Measurements from ENCODE around the gene DENND1C. TPM values are rescaled to one million over a fixed set of nuclear protein-coding genes. Genes with fewer than 3 reads are reported as not detected.
A peak's percentile ranks its signal among the peaks of the same experiment; 100 is the strongest.

Gene DENND1C
- total RNA-seq, 1 experiment from 2014 or later = 3.5 TPM

DNA sequence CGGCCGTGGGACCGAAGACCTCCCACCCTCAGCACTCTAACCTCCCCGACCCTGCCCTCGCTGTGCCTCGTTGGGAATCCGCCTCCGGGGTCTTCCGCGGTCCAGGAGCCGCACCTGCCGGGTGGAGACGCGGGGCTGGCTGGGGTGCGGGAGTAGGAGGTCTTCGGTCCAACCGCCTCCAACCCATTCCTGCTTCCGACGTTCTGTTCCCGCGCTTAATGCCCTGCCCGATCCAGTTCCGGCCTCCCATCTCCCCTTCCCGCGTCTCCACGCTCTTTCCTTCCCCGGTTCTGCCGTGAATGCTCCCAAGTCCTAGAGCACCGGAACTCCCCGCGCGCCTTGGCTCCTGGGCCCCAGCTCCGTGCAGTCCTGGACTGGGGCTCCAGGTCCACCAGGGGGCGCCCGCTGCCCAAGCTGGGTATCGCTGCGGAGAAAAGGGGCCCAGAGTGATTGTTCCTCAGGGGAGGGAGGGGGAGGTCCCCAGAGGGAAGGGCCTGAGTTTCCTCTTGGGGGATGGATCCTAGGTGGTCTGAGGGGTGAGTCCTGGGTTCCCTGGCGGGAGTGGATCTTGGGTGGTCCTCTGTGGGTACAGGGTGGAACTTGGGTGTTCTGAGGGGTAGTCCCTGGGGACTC is 35.2 kb upstream of the DENND1C start:
- Histone ChIP-seq H3K27me3 (replicated peaks; ENCODE audit: control insufficient read depth, insufficient read depth, low read length) (no peaks in the 10 kb centered on the region), H3K4me3 (ENCODE audit: low read depth, low read length) (peak overlapping the region; percentile 65), H3K9me3 (no peaks in the 10 kb centered on the region), H3K4me1 (peaks cover 28% of the 10 kb centered on the region), H3K36me3 (ENCODE audit: control insufficient read depth, insufficient read depth, low read length) (no peaks in the 10 kb centered on the region)
- ChIA-PET POLR2A (interaction anchor here (0.7 to 1.0 kb wide), 3 partner anchors 14 to 114 kb away, joined by 3 to 4 read pairs (median 4); partner anchors contain the start of gene TNFSF9), CTCF (interaction anchor here (0.6 to 1.8 kb wide), 15 partner anchors 9 to 347 kb away, joined by 3 to 15 read pairs (median 4); partner anchors contain the start of genes GPR108 and TNFSF9)
- Mint-ChIP-seq H3K9me3 (ENCODE audit: unreplicated experiment) (no peaks in the 10 kb centered on the region), H3K27ac (ENCODE audit: unreplicated experiment) (peak overlapping the region; percentile 42), H3K27me3 (ENCODE audit: insufficient read depth, unreplicated experiment) (no peaks in the 10 kb centered on the region), H3K4me3 (ENCODE audit: unreplicated experiment) (peak overlapping the region; percentile 90), H3K36me3 (ENCODE audit: insufficient read depth, unreplicated experiment) (peaks cover 23% of the 10 kb centered on the region), H3K4me1 (ENCODE audit: low read depth, unreplicated experiment) (peaks cover 21% of the 10 kb centered on the region)
- DNase-seq = peak; percentile 87 to 93
- no TSS peak for BruUV-seq (replicated peaks)
- TF ChIP-seq, protein P1, sequence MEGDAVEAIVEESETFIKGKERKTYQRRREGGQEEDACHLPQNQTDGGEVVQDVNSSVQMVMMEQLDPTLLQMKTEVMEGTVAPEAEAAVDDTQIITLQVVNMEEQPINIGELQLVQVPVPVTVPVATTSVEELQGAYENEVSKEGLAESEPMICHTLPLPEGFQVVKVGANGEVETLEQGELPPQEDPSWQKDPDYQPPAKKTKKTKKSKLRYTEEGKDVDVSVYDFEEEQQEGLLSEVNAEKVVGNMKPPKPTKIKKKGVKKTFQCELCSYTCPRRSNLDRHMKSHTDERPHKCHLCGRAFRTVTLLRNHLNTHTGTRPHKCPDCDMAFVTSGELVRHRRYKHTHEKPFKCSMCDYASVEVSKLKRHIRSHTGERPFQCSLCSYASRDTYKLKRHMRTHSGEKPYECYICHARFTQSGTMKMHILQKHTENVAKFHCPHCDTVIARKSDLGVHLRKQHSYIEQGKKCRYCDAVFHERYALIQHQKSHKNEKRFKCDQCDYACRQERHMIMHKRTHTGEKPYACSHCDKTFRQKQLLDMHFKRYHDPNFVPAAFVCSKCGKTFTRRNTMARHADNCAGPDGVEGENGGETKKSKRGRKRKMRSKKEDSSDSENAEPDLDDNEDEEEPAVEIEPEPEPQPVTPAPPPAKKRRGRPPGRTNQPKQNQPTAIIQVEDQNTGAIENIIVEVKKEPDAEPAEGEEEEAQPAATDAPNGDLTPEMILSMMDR (IDR thresholded peaks at IDR 0.05; ENCODE audit: insufficient read depth in 1 of 2, low read depth in 1 of 2, low read length in 1 of 2, severe bottlenecking in 1 of 2, unreplicated experiment in 1 of 2) = peak; percentile 92 to 94
- intact Hi-C loops (cut with micrococcal nuclease; ENCODE audit: unreplicated experiment) = loop anchor here (1.0 to 2.0 kb wide), 4 partner anchors 117 to 347 kb away; partner anchors contain the start of gene SH2D3A

DNA sequence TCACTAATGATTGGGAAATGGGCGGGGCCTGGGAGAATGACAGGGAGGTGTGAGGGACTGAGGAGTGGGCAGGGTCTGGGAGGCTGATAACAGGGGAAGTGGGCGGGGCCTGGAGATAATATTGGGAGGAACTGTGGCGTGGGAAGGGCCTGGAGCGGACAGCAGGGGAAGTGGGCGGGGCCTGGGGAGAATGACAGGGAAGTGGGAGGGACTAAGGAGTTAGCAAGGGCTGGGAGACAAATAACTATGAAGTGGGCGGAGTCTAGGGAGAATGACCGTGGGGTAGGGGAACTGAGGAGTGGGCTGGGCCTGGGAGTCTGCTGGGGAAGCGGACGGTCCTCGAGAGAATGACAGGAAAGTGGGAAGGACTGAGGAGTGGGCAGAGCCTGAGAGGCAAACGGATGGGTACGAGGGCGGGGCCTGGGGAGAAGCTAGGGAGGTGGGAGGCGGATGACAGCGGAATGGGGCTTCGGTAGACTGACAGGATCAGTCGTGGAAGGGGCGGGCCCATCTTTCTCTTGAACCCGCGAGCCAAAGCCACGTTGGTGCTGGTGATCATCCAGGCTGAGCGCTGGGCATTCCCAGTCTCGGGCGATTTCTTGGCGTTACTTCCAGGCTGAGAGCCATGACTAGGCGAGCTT is 34.6 kb upstream of the DENND1C start:
- H3K36me3 Mint-ChIP-seq (ENCODE audit: insufficient read depth, unreplicated experiment) = peaks cover 23% of the 10 kb centered on the region
- DNase-seq = peak; percentile 95 to 99
- H3K36me3 ChIP-seq (ENCODE audit: control insufficient read depth, insufficient read depth, low read length) = no peaks in the 10 kb centered on the region
- TF ChIP-seq, protein P1 (IDR thresholded peaks at IDR 0.05; ENCODE audit: insufficient read depth in 1 of 2, low read depth in 1 of 2, low read length in 1 of 2, severe bottlenecking in 1 of 2, unreplicated experiment in 1 of 2) = no peak
- H3K27ac Mint-ChIP-seq (ENCODE audit: unreplicated experiment) = peak overlapping the region; percentile 42
- H3K4me3 ChIP-seq (ENCODE audit: low read depth, low read length) = peak overlapping the region; percentile 65
- BruUV-seq (replicated peaks) = no TSS peak
- peaks cover 32% of the 10 kb centered on the region for H3K4me1 ChIP-seq
- H3K4me1 Mint-ChIP-seq (ENCODE audit: low read depth, unreplicated experiment) = peaks cover 26% of the 10 kb centered on the region
- no peaks in the 10 kb centered on the region for H3K27me3 ChIP-seq (replicated peaks; ENCODE audit: control insufficient read depth, insufficient read depth, low read length)
- H3K27me3 Mint-ChIP-seq (ENCODE audit: insufficient read depth, unreplicated experiment) = no peaks in the 10 kb centered on the region
- no peaks in the 10 kb centered on the region for H3K9me3 ChIP-seq
- H3K4me3 Mint-ChIP-seq (ENCODE audit: unreplicated experiment) = peak overlapping the region; percentile 90
- CTCF ChIA-PET = interaction anchor here (0.6 to 1.8 kb wide), 15 partner anchors 9 to 347 kb away, joined by 3 to 15 read pairs (median 4); partner anchors contain the start of genes GPR108 and TNFSF9
- POLR2A ChIA-PET = interaction anchor here (0.7 to 1.0 kb wide), 2 partner anchors 14 to 113 kb away, joined by 3 to 4 read pairs; partner anchors contain the start of gene TNFSF9
- H3K9me3 Mint-ChIP-seq (ENCODE audit: unreplicated experiment) = no peaks in the 10 kb centered on the region
- intact Hi-C loops (cut with micrococcal nuclease; ENCODE audit: unreplicated experiment) = loop anchor here (1.0 to 2.0 kb wide), 4 partner anchors 117 to 347 kb away; partner anchors contain the start of gene SH2D3A

DNA sequence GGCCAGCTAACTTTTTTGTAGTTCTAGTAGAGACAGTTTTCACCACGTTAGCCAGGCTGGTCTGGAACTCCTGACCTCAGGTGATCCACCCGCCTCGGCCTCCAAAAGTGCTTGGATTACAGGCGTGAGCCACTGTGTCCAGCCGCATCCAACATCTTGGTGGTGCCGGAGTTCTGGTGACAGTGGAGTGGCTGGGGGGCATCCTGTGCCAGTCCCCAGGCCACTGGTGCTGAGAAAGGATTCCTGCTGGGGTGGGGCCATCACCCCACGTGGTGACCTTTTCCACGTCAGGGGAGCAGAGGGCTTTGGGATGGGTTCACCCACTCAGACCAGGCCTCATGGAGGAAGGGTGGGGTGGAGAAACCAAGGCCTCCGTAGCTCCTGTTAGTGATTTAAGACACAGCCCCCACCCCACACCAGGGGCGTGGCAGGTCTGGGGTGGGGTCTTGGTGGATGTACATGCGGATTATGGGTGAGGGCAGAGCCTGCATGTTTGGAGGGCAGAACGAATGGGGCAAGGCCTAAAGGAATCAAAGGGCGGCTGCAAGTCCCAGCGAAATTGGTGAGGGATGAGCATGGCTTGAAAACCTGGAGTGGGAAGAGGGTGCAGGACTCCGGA is 33.4 kb upstream of the DENND1C start:
- H3K4me3 Mint-ChIP-seq (ENCODE audit: unreplicated experiment) = no peak overlapping the region
- H3K36me3 Mint-ChIP-seq (ENCODE audit: insufficient read depth, unreplicated experiment) = peaks cover 23% of the 10 kb centered on the region
- CTCF ChIA-PET = no interaction called here
- no peak overlapping the region for H3K4me3 ChIP-seq (ENCODE audit: low read depth, low read length)
- peaks cover 41% of the 10 kb centered on the region for H3K4me1 ChIP-seq
- no TSS peak for BruUV-seq (replicated peaks)
- no peaks in the 10 kb centered on the region for H3K27me3 ChIP-seq (replicated peaks; ENCODE audit: control insufficient read depth, insufficient read depth, low read length)
- no peaks in the 10 kb centered on the region for H3K36me3 ChIP-seq (ENCODE audit: control insufficient read depth, insufficient read depth, low read length)
- peak overlapping the region; percentile 71 for H3K27ac Mint-ChIP-seq (ENCODE audit: unreplicated experiment)
- H3K27me3 Mint-ChIP-seq (ENCODE audit: insufficient read depth, unreplicated experiment) = no peaks in the 10 kb centered on the region
- DNase-seq = no peak
- intact Hi-C loops (cut with micrococcal nuclease; ENCODE audit: unreplicated experiment) = no loop called here
- peaks cover 26% of the 10 kb centered on the region for H3K4me1 Mint-ChIP-seq (ENCODE audit: low read depth, unreplicated experiment)
- TF ChIP-seq, protein P1 (IDR thresholded peaks at IDR 0.05; ENCODE audit: insufficient read depth in 1 of 2, low read depth in 1 of 2, low read length in 1 of 2, severe bottlenecking in 1 of 2, unreplicated experiment in 1 of 2) = no peak
- POLR2A ChIA-PET = no interaction called here
- no peaks in the 10 kb centered on the region for H3K9me3 ChIP-seq
- no peaks in the 10 kb centered on the region for H3K9me3 Mint-ChIP-seq (ENCODE audit: unreplicated experiment)

Data from Caco-2 (cell line).